GM19372 (cell line): Measurements from ENCODE around the gene DMRTC2.

ENCODE experiments used
- ATAC-seq: cut with Tn5 transposase; IDR thresholded peaks from one replicate; pipeline ENCODE4 v1.9.1; 2021; ENCODE audit warnings: mild to moderate bottlenecking, low read depth, moderate library complexity; ENCODE audit not compliant: unreplicated experiment

Gene DMRTC2

DNA sequence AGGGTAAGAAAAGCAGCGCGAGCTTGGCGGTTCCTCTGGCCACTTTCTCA is at the start of gene DMRTC2:
DMRTC2 (plus strand) TSS at position 42 of the 50 bp plus-strand sequence. CDS start 2,387 bp downstream, outside the sequence.
- ATAC-seq = no peak

DNA sequence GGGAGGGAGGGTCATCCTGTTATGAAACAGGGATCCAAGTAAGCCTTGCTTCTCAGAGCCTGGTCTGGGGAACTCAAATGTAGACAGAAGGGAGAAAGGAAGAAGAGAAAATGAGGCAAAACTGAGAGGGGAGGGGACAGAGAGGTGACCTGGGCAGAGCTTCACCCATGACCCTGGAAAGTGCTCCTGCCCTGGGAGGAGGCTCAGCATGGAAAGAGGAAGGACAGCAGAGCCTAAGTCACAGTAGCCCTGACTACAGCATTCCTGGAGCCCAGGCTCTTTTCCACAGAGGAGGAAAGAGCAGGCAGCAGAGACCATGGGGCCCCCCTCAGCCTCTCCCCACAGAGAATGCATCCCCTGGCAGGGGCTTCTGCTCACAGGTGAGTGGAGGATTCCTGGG is 48.5 kb upstream of the DMRTC2 start, which contains the start of gene CEACAM3:
CEACAM3 (plus strand) TSS at position 226 of the 400 bp plus-strand sequence; CDS start at position 317, 91 bp downstream.
- no peak for ATAC-seq

DNA sequence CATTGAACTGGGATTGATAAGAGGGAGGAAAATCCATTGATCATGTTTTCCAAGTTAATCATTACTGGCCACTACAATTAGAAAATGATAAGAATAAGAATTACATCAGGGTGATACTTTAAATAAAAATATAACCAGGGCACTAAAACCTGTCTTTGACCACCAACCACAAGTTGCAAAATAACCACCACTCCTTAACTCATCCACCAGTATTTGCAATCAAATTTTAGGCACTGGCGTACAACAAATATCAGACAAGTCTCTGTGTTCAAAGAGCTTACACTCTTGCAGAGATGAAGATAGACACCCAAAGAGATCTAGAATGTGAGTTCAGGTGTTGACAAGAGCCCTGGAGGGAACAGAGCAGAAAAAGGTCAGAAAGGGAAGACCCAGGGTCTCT is 47.9 kb upstream of the DMRTC2 start:
- no peak for ATAC-seq

DNA sequence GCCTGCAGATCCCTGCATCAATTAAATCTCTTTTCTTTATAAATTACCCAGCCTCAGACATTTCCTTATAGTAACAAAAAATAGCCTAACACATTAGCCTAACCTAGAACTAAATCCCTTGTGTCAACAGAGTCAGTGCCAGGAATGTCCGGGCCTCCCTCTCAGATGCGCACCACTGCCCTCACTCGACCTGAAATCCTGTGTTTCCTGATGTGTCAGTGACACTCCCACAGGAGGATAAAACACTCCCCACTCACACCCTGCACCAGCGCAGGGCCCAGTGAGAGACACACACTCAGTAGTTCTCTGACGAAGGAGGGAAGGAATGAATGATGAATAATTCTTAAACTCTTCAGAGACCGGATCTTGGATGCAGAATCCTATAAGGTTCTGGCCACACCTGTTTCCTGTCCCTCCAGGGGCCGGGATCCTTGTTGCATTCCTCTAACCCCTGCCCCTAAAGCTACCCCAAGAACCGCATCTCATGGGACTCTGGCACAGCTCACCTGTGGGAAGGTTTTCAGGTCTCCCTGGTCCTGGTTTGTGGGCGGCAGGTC is 45.3 kb upstream of the DMRTC2 start:
- ATAC-seq = no peak

DNA sequence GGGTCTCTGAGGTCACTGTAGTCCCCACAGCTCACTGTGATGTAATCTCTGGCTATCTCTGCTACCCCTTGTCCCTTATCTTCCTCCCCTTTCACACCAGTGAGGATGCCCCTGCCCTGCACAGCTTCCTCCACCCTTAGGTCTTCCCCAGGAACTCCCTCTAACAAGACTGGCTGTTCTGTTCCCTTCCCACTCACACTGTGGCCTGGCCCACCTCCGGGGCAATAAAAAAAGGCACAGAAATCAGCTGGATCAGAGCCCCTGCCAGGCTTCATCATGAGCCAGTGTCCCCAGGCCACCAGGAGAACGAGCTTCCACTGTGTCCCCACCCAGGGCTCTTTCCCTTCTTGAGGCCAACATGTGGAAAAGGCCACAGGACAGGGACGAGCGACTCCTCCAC is 43.8 kb upstream of the DMRTC2 start:
- no peak for ATAC-seq

DNA sequence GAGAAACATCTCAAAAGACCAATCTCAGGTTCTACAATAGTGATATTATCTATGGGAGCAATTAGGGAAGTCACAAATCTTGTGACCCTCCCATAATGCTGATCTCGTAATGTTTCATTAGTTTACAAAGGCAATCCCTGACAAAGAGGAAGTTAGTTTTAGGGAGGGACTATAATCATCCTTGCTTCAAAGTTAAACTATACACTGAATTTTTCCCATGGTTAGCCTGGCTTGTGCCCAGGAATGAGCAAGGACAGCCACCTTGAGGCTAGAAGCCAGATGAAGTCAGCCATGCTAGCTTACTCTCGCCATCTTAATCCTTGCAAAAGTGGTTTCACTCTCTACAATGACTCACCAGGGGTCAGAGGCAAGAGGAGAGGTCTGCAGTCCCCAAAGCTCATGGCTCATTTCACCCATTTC is 43.0 kb upstream of the DMRTC2 start:
- ATAC-seq = no peak

DNA sequence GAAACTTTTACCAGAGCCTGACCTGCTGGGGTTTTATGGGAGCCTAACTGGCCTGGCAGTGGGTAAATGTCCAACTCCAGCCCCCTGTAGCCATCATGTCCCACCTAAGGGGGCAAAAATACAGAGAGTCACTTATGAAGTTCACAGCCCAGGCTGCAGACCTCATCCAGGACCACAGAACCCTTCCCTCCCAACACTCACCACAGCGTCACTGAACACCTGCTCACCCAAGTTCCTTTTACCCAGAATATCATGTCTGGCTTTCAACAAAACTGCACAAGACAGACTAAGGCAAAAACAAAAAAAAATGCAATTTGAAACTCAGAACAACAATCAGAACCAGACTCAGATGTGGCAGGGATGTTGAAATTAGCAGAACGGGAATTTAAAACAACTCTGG is 42.1 kb upstream of the DMRTC2 start:
- no peak for ATAC-seq

DNA sequence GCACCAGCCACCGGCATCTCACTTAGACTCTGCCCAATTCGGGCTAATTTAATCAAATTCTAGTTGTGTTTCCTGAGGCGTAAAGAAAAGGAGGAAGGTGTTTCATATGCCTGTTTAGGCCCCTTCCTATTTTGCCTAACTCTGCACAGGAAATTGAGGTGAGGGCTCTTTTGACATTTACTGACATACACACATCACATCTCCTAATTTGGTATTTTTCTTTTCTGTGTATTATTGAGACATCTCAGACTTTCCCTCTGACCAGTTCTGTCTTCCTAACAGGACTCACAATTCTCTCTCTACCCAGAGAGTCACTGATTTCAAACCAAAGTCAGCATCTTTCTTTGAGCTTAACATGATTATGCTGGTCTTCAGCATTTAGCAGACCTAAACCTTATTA is 40.5 kb upstream of the DMRTC2 start:
- no peak for ATAC-seq

DNA sequence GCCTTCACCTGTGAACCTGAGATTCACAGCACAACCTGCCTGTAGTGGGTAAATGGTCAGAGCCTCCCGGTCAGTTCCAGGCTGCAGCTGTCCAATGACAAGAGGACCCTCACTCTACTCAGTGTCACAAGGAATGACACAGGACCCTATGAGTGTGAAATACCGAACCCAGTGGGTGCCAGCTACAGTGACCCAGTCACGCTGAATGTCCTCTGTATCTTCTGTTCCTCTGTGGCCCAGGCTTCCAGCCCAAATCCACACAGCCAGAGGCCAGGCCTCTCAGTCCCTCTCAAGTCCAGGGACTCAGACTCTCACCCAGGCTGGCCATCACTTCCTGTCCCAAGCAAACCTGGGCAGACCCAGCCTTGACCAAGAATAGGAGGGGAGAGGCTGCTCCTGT is 37.7 kb upstream of the DMRTC2 start:
- no peak for ATAC-seq

DNA sequence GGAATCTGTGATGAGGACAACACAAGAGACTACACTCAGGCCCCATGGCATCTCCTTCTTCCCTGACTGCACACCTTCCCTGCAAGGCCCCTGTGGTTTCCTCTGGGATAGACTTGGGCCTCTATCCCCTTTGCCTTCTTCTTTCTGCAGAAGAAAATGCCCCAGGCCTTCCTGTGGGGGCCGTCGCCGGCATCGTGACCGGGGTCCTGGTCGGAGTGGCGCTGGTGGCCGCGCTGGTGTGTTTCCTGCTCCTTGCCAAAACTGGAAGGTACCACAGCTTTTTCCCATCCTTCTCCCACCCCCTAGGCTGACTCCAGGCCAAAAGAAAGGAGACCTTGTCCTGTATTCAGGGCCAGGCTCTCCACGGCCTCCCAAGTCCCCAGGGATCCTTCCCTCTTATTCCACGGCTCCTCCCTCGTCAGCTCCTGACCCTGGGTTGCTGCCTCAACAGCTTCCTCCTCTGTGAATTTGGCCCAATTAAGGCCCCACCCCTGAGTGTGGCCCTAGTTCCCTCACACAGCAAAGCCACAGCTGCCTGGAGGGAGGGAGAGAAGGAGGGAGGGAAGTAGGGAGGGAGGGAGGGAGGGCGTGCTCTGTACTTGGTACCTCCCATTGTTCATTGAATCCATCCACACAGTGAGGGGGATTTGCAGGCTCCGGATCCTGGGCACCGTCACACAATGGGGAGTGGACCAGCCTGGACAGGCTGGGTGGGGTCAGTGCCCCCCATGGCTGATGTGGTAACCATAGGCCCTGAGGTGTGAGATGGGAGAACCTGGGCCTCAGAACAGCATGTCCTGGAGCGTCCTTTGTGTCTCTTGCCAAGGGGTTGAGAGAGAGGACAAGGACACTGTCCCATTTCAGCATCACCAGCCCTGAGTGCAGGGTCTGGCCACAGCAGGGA is 35.9 kb upstream of the DMRTC2 start:
- ATAC-seq = no peak

DNA sequence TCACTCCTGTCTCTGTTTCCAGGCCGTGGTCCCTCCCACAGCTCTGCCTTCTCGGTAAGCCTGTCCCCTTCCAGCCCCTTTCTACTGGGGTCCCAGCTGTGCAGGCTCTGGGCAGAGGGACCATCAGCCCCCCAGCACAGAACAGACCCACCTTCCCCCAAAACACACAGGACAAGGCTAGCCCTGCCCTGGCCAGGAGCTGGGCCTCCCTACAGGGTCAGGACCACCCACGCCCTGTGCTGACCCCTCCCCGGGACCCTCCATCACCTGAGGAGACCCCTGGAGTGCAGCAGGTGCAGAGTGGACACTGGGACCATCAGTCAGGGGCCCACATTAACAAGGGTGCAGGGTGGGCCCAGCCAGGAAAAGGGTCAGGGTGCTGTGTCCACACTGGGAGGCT is 34.5 kb upstream of the DMRTC2 start:
- ATAC-seq = no peak

DNA sequence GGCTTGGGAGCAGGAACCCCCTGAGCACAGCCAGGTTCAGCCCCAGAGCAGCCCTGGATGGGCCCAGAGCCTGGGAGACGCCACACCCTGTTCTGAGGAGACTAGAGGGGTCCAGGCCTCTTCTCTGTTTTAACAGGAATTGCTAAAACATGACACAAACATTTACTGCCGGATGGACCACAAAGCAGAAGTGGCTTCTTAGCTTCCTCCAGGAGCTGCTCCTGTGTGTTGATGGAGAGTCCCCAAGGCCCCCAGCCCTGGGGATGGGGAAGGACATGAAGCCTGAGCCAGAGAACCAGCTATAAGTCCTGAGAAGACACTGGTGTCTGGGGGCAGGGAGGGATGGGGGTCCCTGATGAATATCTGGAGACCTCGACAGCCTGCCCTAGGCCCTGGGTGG is 33.8 kb upstream of the DMRTC2 start:
- no peak for ATAC-seq

DNA sequence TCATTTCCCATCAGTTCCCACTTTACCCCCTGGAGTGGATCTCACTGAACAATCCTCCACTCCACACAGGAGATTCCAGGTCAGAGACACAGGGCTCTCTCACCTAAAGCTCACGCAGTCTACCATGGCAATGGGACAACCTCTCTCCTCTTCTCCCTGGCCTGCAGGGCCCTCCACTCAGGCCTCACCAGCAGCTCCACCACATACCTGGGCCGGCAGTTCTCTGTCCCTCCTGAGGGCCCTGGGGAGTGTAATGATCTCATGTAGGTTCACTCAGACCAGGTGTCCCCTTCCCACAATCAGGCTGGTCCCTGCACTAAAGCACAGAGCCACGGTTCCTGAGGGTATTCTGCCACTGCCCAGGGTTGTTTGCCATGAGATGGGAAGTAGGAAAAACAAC is 32.9 kb upstream of the DMRTC2 start:
- no peak for ATAC-seq

DNA sequence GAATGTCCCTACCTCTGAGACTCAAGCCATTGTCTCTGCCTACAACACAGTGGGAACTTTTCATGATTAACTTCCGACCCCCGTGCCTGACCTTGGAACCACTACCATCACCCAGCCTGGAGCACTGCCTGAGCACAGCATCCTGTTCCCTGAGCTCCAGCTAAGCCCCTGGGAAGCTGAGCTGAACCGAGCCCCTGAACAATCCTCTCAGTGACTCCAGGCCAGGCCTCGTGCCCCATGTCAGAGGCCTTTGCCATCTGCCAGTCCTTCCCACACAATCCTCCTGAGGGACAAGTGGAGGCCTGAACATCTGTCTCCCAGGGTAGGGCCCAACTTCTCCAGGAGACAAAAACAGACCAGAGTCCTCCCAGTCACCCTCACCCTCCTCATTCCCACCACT is 30.9 kb upstream of the DMRTC2 start:
- ATAC-seq = no peak

DNA sequence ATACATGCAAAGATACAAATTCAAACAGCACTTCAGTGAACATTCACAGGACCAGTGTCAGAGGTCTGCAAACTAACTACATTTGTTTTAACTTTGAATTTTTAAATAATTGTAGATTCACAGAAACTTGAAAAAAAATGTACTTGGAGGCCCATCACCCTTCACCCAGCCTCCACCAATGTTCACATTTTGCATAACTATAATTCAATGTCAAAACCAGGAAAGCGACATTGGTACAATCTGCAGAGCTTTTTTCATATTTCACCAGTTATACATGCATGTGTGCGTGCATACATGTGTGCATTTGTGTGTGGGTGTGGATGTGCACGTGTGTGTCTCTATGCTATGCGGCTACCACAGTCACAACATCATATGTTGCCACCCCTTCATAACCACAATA is 29.5 kb upstream of the DMRTC2 start:
- ATAC-seq = no peak

DNA sequence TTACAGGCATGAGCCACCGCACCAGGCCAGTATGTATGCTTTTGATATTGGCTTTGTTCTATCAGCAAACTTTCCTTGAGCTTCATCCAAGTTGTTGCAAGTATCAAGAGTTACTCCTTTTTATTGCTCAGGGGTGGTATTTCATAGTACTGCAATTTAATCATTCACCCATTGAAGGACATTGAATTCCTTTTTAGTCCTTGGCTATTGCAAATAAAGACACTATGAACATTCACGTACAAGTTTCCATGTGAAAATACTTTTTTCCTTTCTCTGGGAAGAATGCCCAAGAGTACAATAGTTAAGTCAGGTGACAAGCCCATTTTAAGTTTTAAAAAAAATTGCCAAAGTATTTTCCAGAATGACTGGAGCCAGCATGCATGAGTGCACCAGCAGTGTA is 28.1 kb upstream of the DMRTC2 start:
- ATAC-seq = no peak

DNA sequence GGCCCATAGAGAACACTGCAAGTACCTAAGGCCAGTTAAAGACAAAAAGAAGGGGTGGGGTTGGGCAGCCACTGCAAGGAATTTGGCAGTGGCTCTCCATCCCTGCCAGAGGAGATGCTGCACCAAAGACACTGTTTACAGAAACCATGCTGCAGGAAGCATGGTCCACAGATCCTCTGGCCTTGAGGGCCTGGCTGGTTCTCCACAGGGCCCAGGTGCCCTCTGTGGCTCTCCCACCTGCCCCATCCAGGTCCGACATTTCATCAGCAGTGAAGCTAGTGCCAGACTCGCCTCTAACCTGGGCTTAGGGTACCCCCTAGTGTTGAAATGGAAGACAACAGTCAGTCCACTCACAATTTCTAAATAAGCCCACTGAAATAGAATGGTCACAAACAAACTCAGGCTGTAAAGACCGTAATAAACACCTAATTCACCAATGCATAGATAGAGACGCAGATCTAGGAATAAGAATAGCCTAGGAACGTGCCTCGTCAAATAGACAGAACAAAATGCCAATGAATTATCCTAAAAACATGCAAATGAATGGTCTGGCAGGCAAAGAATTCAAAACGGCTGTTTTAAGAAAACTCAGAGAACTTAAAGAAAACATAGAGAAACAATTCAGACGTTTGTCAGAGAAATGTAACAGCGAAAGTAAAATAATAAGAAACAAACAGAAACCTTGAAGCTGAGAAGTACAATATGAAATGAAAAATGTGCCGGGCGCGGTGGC is 23.7 kb upstream of the DMRTC2 start:
- ATAC-seq = no peak

DNA sequence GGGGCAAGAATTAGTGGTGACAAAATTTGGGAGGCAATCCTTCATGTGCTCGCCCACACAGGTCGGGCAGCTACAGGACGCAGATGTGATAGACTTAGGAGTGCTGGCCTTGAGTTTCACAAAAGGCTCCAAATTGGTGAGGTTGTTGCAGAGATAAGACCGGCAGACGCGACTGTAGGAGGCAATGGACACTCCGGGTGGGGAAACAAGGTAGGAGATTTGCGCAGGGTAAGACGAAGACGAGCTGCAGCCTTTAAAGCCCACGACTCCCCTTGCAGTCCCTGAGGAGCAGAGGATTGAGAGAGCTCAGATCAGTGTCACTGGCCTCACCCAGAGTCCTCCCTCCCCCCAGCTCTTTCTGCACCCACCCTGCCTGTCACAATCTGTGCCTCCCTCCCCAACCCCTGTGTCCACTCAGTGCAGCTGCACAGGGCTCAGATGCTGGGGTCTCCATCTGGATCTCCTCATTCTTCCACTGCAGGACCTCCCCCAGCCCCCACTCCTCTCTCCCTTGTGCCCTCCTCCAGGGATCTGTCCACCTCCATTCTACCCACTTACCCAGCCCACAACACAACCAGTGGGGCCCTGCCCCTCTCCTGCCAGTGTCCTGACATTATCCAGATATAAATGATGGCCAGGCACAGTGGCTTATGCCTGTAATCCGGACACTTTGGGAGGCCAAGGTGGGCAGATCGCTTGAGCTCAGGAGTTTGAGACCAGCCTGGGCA is 6.7 kb upstream of the DMRTC2 start:
- no peak for ATAC-seq

DNA sequence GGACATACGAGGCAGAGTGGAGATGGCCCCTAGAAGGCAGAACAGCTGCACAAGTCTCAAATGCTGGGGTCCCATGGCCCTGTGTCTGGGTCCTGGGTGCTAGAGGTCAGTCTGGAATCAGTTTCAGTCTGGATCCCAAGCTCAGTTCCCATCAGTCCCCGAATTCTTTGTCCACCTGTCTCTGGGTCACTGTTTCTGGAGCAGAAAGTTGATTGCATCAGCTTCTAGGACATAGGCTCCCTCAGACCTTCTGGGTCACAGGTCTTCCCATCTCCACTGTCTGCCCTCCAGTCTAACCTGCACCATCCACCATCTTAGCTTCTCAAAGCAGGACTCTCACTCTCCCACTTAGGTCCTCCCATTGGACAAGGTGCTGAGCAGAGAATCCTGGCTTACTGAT is 5.6 kb upstream of the DMRTC2 start:
- ATAC-seq = no peak

DNA sequence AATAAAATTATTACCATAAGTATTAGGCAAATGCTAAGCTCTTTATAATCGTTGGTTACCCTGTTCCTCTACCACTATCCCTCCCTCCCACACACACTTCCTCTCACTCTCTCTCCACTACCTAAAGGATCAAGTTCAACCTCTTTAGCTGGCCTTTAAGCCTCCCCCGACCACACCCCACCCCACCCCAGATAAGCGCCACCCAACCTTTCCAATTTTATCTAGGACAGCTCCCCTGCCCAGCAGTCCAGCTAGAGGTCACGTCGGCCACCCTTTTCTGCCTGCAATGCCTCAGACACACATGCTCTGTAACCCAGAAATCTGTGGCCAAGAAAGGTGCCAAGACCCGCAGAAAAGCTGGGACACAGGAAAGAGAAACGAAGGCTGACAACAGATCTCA is 1.5 kb upstream of the DMRTC2 start:
- ATAC-seq = no peak

DNA sequence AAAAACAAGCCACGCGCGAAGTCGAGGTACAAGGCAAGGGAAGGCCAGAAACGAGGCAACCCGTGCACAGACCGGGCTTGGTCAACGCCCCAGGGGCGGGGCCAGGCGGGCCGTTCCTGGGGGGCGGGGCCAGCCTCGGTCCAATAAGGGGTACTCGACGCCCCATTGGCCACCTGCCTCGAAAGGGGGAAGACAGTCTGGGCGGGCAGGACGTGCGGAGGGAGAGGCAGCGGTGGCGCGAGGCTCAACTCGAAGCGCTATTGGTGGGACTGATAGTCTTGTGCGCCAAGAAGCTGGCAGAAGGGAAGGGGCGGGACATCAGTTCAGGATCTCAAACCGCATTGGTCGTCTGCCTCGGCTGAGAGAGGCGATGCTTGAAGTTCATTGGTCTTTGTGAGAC is 241 bp upstream of the DMRTC2 start, which contains the start of gene LYPD4:
LYPD4 (minus strand) TSS at position 83 of the 400 bp plus-strand sequence. CDS start 5,398 bp downstream, outside the sequence.
- ATAC-seq = no peak
